ENCODE measurements around the gene SYN1. TPM values are rescaled to one million over a fixed set of nuclear protein-coding genes. Genes with fewer than 3 reads are reported as not detected.
"Not testable (repeated sequence)": the region's sequence is repeated elsewhere in the genome, so short reads cannot be mapped to it uniquely, and the experiment has no call there.

The SYN1 gene
- total and polyA plus RNA-seq, 5 donors = 8.6 to 21.9 (median 17.4) TPM

DNA sequence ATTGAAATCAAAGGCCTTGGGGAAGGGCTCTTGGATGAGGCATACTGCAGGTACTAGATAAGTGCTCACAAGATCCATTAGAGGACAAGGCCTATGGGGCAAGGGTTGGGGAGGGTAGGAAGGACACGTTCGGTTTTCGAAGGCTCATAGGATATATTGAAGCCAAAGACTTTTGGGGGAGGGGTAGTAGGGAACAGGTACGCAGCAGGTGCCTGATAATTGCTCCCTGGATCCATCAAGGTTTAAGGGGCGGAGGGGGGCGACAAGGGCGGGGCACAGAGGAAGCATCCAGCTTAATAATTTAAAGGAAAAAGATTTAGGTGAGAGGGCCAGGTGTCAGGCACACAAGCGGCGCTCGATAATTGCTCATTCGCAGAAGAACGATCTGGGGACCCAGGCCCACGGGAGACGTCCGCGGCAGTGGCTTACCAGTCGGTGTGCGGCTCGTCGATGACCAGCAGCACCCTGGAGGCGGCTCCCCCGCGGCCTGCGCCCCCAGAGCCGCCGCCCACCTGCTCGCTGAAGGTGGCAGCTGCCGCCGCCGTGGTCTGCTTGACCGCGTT is 653 bp downstream of the SYN1 start:
- H3K27me3 ChIP-seq (ENCODE audit: control insufficient read depth, insufficient read depth) = no peaks in the 10 kb centered on the region
- peak overlapping the region; percentile 25 for H3K4me3 ChIP-seq (ENCODE audit: low read length)
- H3K9me3 ChIP-seq (ENCODE audit: control insufficient read depth, low read length) = no peaks in the 10 kb centered on the region
- H3K4me1 ChIP-seq (ENCODE audit: control insufficient read depth, insufficient read depth, low read length) = no peaks in the 10 kb centered on the region
- WGBS = 29% methylated on average over 32 of the region's 32 CpGs
- H3K27ac ChIP-seq (ENCODE audit: low read length) = no peak overlapping the region
- intact Hi-C loops (cut with DNase I) = no loop called here
- ATAC-seq (no peak), DNase-seq (no peak)

DNA sequence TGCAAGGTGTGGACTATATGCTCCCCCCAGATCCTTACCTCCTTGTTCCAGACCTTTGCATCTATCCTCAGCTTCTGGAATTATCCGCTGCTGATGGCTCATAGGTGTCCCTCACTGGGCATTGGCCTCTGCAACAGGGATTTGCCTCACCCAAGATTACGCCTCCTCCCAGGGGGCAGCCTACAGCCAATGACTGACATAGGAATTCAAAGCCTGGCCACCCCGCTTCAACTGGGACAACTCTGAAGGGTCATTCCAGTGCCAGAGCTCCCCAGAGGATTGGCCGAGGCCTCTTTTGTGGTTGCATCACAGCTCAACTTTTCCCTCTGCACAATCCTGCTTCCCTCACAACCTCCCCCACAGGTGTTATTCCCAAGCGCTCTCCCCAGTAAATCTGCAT is 5.0 kb downstream of the SYN1 start:
- 75% methylated on average over 5 of the region's 5 CpGs for WGBS
- intact Hi-C loops (cut with DNase I) = no loop called here
- DNase-seq (no peak), ATAC-seq (no peak)
- Histone ChIP-seq H3K27ac (ENCODE audit: low read length) (no peak overlapping the region), H3K9me3 (ENCODE audit: control insufficient read depth, low read length) (no peaks in the 10 kb centered on the region), H3K27me3 (ENCODE audit: control insufficient read depth, insufficient read depth) (no peaks in the 10 kb centered on the region), H3K4me1 (ENCODE audit: control insufficient read depth, insufficient read depth, low read length) (no peaks in the 10 kb centered on the region), H3K4me3 (ENCODE audit: low read length) (no peak overlapping the region)

DNA sequence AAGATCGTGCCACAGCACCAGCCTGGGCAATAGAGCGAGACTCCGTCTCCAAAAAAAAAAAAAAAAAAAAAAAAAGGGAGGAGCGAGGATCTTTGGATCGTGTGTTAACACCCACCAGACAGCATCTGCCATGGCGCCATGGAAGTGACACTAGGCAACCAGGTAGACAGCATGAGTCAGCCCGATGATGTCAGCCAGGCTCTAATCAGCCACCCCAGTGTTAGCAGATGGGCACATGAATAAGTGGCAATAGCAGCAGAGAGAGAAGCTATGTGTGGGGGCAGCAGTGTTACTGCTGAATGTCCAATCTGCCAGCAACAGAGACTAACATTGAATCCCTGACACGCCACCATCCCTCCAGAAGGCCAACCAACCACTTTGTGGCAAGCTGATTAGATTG is 6.6 kb downstream of the SYN1 start:
- Histone ChIP-seq H3K27me3 (ENCODE audit: control insufficient read depth, insufficient read depth) (no peaks in the 10 kb centered on the region), H3K4me3 (ENCODE audit: low read length) (no peak overlapping the region), H3K27ac (ENCODE audit: low read length) (no peak overlapping the region), H3K9me3 (ENCODE audit: control insufficient read depth, low read length) (no peaks in the 10 kb centered on the region), H3K4me1 (ENCODE audit: control insufficient read depth, insufficient read depth, low read length) (no peaks in the 10 kb centered on the region)
- intact Hi-C loops (cut with DNase I) = no loop called here
- ATAC-seq (no peak), DNase-seq (no peak)
- WGBS = 95% methylated on average over 8 of the region's 8 CpGs

DNA sequence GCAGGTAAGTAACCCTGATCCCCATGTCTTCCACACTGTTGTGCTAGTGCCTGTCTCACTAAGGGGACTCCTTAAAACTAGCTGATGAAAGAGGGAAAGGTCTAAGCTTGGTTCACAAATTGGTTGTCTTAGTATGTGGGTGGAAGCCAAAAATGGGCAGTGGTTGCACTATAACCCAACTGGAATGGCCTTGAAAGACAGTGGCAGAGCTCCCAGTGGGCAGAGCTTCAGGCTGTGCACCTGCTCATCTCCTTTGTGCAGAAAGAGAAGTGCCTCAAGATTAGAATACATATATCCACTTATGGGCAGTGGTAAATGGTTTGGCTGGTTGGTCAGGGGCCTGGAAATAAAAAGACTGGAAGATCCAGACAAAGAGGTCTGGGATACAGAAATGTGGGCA is 7.2 kb downstream of the SYN1 start:
- Histone ChIP-seq H3K27ac (ENCODE audit: low read length) (no peak overlapping the region), H3K4me1 (ENCODE audit: control insufficient read depth, insufficient read depth, low read length) (no peaks in the 10 kb centered on the region), H3K27me3 (ENCODE audit: control insufficient read depth, insufficient read depth) (no peaks in the 10 kb centered on the region), H3K4me3 (ENCODE audit: low read length) (no peak overlapping the region), H3K9me3 (ENCODE audit: control insufficient read depth, low read length) (no peaks in the 10 kb centered on the region)
- ATAC-seq = no peak
- intact Hi-C loops (cut with DNase I) = no loop called here
- DNase-seq = no peak

DNA sequence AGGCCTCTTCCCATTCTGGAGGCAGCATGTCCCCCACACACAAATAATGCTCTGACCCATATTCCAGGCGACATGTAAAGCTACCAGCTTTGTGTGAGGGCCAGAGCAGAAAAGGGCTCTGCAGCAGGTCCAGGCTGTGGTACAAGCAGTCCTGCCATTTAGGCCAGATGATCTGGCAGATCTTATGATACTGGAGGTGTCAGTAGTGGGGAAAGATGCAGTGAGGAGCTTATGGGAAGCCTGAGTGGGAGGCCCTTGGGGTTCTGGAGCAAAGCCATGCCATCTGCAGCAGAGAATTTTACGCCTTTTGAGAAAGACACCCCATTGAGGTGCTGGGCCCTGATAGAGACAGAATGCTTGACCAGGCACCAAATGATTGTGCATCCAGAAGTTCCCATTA is 7.7 kb downstream of the SYN1 start:
- no peaks in the 10 kb centered on the region for H3K4me1 ChIP-seq (ENCODE audit: control insufficient read depth, insufficient read depth, low read length)
- no peak overlapping the region for H3K4me3 ChIP-seq (ENCODE audit: low read length)
- no peak overlapping the region for H3K27ac ChIP-seq (ENCODE audit: low read length)
- H3K9me3 ChIP-seq (ENCODE audit: control insufficient read depth, low read length) = no peaks in the 10 kb centered on the region
- WGBS = 86% methylated on average over 2 of the region's 2 CpGs
- DNase-seq = no peak
- intact Hi-C loops (cut with DNase I) = no loop called here
- H3K27me3 ChIP-seq (ENCODE audit: control insufficient read depth, insufficient read depth) = no peaks in the 10 kb centered on the region
- no peak for ATAC-seq

DNA sequence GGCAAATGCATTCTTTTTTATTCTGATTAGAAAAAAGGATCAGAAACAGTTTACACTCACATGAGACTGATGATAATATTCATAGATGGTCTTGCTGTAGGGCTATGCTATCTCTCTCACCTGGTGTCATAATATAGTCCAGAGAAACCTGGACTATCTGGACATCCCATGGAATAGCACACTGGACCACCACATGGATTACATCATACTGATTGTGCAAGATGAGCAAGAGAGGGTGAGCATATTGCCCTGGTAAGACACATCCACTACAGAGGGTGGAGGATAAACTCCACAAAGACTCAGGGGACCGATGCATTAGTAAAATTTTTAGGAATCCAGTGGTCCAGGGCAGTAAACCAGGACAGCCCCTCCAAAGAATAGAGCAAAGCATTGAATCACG is 8.2 kb downstream of the SYN1 start:
- no peak overlapping the region for H3K4me3 ChIP-seq (ENCODE audit: low read length)
- H3K4me1 ChIP-seq (ENCODE audit: control insufficient read depth, insufficient read depth, low read length) = no peaks in the 10 kb centered on the region
- no peaks in the 10 kb centered on the region for H3K27me3 ChIP-seq (ENCODE audit: control insufficient read depth, insufficient read depth)
- H3K9me3 ChIP-seq (ENCODE audit: control insufficient read depth, low read length) = no peaks in the 10 kb centered on the region
- 96% methylated on average over 2 of the region's 2 CpGs for WGBS
- intact Hi-C loops (cut with DNase I) = no loop called here
- DNase-seq (no peak), ATAC-seq (no peak)
- H3K27ac ChIP-seq (ENCODE audit: low read length) = no peak overlapping the region

DNA sequence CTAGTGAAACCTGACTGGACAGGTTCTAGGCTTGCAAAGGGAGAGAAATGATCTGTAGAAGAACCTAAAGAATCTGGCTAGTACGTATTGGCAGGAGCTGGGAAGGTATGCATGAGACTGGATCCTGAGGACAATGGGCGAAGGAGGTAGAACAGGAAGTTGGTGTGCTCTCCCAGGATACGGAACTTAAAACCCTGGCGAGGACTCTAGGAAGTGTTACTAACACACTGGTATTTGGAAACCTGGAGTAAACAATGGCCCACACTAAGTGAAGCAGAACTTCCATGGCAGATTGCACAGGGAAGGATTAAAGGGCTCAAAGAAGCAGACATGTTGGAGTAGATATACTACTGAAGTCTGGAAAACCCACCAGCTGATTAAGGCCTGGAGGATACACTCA is 9.1 kb downstream of the SYN1 start:
- no peak for ATAC-seq
- Histone ChIP-seq H3K4me3 (ENCODE audit: low read length) (no peak overlapping the region), H3K27ac (ENCODE audit: low read length) (no peak overlapping the region), H3K27me3 (ENCODE audit: control insufficient read depth, insufficient read depth) (no peaks in the 10 kb centered on the region), H3K4me1 (ENCODE audit: control insufficient read depth, insufficient read depth, low read length) (no peaks in the 10 kb centered on the region), H3K9me3 (ENCODE audit: control insufficient read depth, low read length) (no peaks in the 10 kb centered on the region)
- WGBS = 68% methylated on average over 4 of the region's 4 CpGs
- intact Hi-C loops (cut with DNase I) = no loop called here
- DNase-seq = no peak

DNA sequence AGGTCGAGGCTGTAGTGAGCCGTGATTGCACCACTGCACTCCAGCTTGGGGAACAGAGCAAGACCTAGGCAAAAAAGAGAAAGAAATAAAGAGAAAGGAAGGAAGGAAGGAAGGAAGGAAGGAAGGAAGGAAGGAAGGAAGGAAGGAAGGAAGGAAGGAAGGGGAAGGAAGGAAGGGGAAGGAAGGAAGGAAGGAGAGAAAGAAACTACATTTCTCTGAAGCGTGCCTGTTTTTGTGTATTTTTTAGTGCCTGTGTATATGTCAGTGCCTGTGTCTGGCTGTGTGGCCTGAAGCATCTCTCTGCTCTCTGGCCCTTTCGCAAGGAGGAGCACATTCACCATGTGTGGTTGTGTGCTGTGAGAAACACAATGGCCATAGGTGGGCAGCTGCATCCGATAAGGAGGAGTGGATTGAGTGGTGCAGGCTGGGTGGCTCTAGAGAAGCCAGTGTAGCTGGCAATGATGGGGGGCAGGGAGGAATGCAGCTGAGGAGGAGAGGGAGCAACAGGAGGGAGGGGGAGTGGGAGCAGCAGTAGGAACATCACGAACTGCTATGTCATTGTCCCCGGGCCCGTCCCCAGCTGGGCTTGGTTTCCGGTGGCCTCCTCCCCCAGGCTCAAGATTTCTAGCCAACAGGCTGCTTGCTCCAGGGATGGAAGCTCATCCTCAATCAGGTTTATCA is 11.4 kb downstream of the SYN1 start:
- H3K9me3 ChIP-seq (ENCODE audit: control insufficient read depth, low read length) = no peaks in the 10 kb centered on the region
- no peak overlapping the region for H3K27ac ChIP-seq (ENCODE audit: low read length)
- DNase-seq (no peak), ATAC-seq (no peak)
- H3K27me3 ChIP-seq (ENCODE audit: control insufficient read depth, insufficient read depth) = no peaks in the 10 kb centered on the region
- 47% methylated on average over 9 of the region's 9 CpGs for WGBS
- intact Hi-C loops (cut with DNase I) = no loop called here
- H3K4me1 ChIP-seq (ENCODE audit: control insufficient read depth, insufficient read depth, low read length) = no peaks in the 10 kb centered on the region
- H3K4me3 ChIP-seq (ENCODE audit: low read length) = no peak overlapping the region

DNA sequence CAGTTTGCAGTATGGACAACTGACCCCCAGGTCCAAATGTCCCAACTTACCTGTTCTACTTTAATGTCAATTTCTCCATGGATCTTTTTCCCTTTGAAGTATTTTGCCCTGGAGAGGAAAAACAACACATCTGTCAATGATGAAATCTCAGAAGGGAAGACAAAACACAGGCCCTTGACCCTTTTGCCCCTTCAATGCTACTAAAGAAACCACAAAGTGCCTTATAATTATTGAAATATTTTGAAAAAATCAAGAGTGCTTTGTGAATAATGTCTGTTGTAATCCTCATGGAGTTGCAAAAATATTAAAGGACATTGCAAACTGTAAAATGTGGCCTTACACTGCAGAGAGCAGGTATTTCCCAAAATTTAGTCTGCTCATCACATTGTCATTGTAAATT is 12.6 kb downstream of the SYN1 start:
- Histone ChIP-seq H3K27me3 (ENCODE audit: control insufficient read depth, insufficient read depth) (no peaks in the 10 kb centered on the region), H3K4me3 (ENCODE audit: low read length) (no peak overlapping the region), H3K27ac (ENCODE audit: low read length) (no peak overlapping the region), H3K4me1 (ENCODE audit: control insufficient read depth, insufficient read depth, low read length) (no peaks in the 10 kb centered on the region), H3K9me3 (ENCODE audit: control insufficient read depth, low read length) (no peaks in the 10 kb centered on the region)
- ATAC-seq = no peak
- intact Hi-C loops (cut with DNase I) = no loop called here
- DNase-seq = no peak

DNA sequence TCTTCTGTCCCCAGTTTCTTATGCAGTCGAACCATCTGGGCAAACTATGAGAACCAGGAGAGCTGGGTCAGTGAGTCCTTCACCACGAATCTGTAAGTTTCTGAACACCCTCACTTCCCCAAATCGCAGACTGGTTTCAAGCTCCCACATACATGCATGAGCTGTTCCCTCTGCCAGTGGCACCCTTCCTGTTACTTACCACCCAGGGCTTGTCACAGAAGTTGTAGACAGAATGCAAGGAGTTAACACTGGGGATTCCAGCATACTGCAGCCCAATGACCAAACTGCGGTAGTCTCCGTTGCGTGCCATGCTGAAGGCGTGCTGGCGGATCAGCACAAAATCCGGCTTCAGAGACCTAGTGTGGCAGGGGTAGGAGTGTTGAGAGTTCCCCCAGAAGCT is 14.6 kb downstream of the SYN1 start:
- Histone ChIP-seq H3K27me3 (ENCODE audit: control insufficient read depth, insufficient read depth) (no peaks in the 10 kb centered on the region), H3K27ac (ENCODE audit: low read length) (no peak overlapping the region), H3K4me1 (ENCODE audit: control insufficient read depth, insufficient read depth, low read length) (no peaks in the 10 kb centered on the region), H3K4me3 (ENCODE audit: low read length) (no peak overlapping the region), H3K9me3 (ENCODE audit: control insufficient read depth, low read length) (no peaks in the 10 kb centered on the region)
- intact Hi-C loops (cut with DNase I) = no loop called here
- DNase-seq (no peak), ATAC-seq (no peak)
- 72% methylated on average over 9 of the region's 9 CpGs for WGBS

DNA sequence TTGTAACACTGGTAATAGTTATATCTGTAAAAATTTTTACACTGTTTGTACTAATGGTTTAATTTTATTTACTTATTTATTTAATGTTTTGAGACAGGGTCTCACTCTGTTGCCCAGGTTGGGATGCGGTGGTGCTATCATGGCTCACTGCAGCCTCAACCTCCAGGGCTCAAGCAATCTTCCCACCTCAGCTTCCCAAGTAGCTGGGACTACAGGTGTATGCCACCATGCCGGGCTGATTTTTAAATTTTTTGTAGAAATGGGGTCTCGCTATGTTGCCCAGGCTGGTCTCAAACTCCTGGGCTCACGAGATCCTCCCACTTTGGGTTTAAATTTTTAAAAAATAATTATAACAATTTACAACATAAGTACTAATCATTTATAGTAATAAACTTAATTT is 16.5 kb downstream of the SYN1 start:
- 94% methylated on average over 4 of the region's 4 CpGs for WGBS
- H3K4me1 ChIP-seq (ENCODE audit: control insufficient read depth, insufficient read depth, low read length); H3K9me3 ChIP-seq (ENCODE audit: control insufficient read depth, low read length); intact Hi-C loops (cut with DNase I); H3K27me3 ChIP-seq (ENCODE audit: control insufficient read depth, insufficient read depth); DNase-seq; H3K27ac ChIP-seq (ENCODE audit: low read length); ATAC-seq; H3K4me3 ChIP-seq (ENCODE audit: low read length): not testable (repeated sequence)

DNA sequence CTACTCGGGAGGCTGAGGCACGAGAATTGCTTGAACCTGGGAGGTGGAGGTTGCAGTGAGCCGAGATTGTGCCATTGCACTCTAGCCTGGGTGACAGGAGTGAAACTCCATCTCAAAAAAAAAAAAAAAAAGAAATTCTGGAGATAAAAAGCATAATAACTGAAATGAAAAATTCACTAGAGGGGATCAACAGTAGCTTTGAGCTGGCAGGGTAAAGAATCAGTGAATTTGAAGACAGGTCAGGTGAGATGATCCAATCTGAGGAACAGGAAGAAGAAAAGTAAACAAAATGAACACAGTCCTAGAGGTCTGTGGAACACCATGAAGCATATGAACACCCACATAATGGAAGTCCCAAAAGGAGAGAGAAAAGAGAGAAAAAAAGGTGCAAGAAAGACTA is 22.4 kb downstream of the SYN1 start:
- intact Hi-C loops (cut with DNase I) = no loop called here
- no peak for ATAC-seq
- no peaks in the 10 kb centered on the region for H3K27me3 ChIP-seq (ENCODE audit: control insufficient read depth, insufficient read depth)
- H3K27ac ChIP-seq (ENCODE audit: low read length) = no peak overlapping the region
- no peaks in the 10 kb centered on the region for H3K9me3 ChIP-seq (ENCODE audit: control insufficient read depth, low read length)
- no peaks in the 10 kb centered on the region for H3K4me1 ChIP-seq (ENCODE audit: control insufficient read depth, insufficient read depth, low read length)
- 98% methylated on average over 3 of the region's 3 CpGs for WGBS
- no peak overlapping the region for H3K4me3 ChIP-seq (ENCODE audit: low read length)
- DNase-seq = no peak
